C4-2B (cell line): ENCODE measurements around the gene TUBA4B.

ENCODE experiments used
- CTCF ChIP-seq: fragments of 450-650 bp; conservative IDR thresholded peaks from 2 replicates; pipeline ENCODE4 v1.5.1; 2017; ENCODE audit warnings: mild to moderate bottlenecking
- ZFX ChIP-seq: fragments of 450-650 bp; IDR thresholded peaks from 2 replicates; pipeline ENCODE4 v1.6.1; 2017

- no peak for TF ChIP-seq CTCF
- TF ChIP-seq ZFX, result peak; percentile 77
Measured at GRCh38 chr2:219245148-219245898, 7.7 kb upstream of the TUBA4B start, which contains the start of the genes GLB1L and STK16.
